ENCODE measurements around the gene GLOD5.

The GLOD5 gene

DNA sequence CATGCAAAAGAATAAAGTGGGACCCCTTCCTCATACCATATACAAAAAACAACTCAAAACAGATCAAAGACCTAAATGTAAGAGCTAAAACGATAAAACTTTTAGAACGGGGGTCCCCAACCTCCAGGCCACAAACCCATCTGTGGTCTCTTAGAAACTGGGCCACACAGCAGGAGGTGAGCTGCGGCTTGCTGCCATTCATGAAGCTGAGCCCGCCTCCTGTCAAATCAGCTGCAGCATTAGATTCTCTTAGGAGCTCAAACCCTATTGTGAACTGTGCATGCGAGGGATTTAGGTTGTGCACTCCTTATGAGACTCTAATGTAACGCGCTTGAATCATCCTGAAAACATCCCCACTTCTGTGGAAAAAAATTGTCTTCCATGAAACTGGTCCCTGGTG is 17.9 kb downstream of the GLOD5 start:
- no peak overlapping the region for H3K27ac ChIP-seq
- TF ChIP-seq, protein P1, sequence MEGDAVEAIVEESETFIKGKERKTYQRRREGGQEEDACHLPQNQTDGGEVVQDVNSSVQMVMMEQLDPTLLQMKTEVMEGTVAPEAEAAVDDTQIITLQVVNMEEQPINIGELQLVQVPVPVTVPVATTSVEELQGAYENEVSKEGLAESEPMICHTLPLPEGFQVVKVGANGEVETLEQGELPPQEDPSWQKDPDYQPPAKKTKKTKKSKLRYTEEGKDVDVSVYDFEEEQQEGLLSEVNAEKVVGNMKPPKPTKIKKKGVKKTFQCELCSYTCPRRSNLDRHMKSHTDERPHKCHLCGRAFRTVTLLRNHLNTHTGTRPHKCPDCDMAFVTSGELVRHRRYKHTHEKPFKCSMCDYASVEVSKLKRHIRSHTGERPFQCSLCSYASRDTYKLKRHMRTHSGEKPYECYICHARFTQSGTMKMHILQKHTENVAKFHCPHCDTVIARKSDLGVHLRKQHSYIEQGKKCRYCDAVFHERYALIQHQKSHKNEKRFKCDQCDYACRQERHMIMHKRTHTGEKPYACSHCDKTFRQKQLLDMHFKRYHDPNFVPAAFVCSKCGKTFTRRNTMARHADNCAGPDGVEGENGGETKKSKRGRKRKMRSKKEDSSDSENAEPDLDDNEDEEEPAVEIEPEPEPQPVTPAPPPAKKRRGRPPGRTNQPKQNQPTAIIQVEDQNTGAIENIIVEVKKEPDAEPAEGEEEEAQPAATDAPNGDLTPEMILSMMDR (IDR thresholded peaks at IDR 0.05) = no peak
- H3K4me3 ChIP-seq = no peak overlapping the region
- DNase-seq (ENCODE audit: low spot score) = no peak

GRCh38 chrX:48781705-48782104 is 20.2 kb downstream of the GLOD5 start:
- Histone ChIP-seq H3K4me3 (no peak overlapping the region), H3K27ac (no peak overlapping the region)
- DNase-seq (ENCODE audit: low spot score) = no peak
- TF ChIP-seq, protein P1 (IDR thresholded peaks at IDR 0.05) = no peak

GRCh38 chrX:48782216-48782615 is 20.7 kb downstream of the GLOD5 start:
- no peak for DNase-seq (ENCODE audit: low spot score)
- H3K27ac ChIP-seq = no peak overlapping the region
- no peak overlapping the region for H3K4me3 ChIP-seq

DNA sequence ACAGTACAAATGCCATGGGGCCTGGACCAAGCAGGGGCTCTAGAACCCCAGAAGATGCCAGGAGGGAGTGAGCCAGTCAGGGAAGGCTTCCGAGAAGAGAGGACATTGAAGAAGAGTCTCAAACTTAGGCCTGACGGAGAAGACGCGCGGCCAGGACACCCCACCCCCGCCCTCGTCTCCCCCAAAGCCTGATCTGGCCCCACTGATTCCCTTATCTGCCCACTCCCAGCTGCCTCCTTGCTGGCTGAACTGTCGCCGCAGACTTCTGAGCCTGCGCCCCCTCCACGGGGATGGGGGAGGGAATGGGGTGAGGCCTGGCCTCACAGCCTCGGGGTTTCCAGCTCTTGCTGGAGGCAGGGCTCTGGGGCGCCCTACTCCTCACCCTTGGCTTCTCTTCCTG is 21.2 kb downstream of the GLOD5 start:
- TF ChIP-seq, protein P1 (IDR thresholded peaks at IDR 0.05) = no peak
- DNase-seq (ENCODE audit: low spot score) = no peak
- Histone ChIP-seq H3K27ac (no peak overlapping the region), H3K4me3 (no peak overlapping the region)

More at GRCh38 chrX:48782216-48782615, 20.7 kb downstream of the GLOD5 start:
- TF ChIP-seq, protein P1 (IDR thresholded peaks at IDR 0.05) = no peak

DNA sequence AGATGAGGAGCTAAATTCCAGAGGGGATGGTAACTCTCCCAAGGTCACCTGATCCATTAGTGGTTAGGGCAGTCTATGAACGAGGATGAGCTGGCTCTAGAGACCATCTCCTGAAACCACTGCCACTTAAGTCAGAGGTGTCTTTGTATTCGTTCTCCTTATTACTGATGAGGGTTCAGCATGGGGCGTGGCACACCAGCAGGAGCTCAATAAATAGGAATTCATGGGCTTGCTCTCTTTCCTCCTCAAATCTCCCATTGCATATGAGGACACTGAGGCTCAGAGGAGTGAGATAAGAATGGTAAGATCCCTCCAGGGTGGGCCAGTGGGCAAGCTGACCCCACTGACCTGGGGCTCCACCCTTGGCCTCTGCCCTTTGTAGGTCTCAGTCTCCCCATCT is 23.2 kb downstream of the GLOD5 start:
- TF ChIP-seq, protein P1 (IDR thresholded peaks at IDR 0.05) = no peak
- DNase-seq (ENCODE audit: low spot score) = no peak
- H3K27ac ChIP-seq = no peak overlapping the region
- no peak overlapping the region for H3K4me3 ChIP-seq

GRCh38 chrX:48785186-48785539 is 23.6 kb downstream of the GLOD5 start:
- DNase-seq (ENCODE audit: low spot score) = no peak
- H3K27ac ChIP-seq = no peak overlapping the region
- TF ChIP-seq, protein P1 (IDR thresholded peaks at IDR 0.05) = no peak
- H3K4me3 ChIP-seq = no peak overlapping the region

GRCh38 chrX:48785540-48786214 is 24.1 kb downstream of the GLOD5 start:
- Histone ChIP-seq H3K27ac (no peak overlapping the region), H3K4me3 (no peak overlapping the region)
- DNase-seq (ENCODE audit: low spot score) = no peak
- TF ChIP-seq, protein P1 (IDR thresholded peaks at IDR 0.05) = no peak

Measured in coronary artery (tissue), 2 donors.